ENCODE data around the gene HAPLN2.
"Not testable (repeated sequence)": the region's sequence is repeated elsewhere in the genome, so short reads cannot be mapped to it uniquely, and the experiment has no call there.

The HAPLN2 gene

GRCh38 chr1:156623946-156624813 lies 5.0 kb downstream of the HAPLN2 start:
- DNase-seq: peak in 1 of 4 experiments; percentile 16

DNA sequence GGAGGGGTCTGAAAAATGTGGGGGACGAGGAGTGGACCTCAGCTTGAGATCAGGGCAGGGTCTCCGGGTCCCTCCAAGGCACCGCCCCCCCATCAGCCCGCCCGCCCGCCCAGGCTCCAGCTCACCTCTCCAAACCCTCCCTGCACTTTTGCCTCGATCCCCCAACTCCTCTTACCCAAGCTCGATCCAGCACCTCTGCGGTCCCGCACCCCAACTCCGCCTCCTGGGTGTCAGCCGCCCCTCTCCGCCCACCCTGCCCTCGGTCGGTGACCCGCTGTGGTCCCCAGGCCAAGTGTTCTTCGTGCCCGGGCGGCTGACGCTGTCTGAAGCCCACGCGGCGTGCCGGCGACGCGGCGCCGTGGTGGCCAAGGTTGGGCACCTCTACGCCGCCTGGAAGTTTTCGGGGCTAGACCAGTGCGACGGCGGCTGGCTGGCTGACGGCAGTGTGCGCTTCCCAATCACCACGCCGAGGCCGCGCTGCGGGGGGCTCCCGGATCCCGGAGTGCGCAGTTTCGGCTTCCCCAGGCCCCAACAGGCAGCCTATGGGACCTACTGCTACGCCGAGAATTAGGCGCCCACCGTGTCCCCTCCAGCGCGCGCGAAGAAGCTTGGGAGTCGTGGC lies 5.7 kb downstream of the HAPLN2 start:
- DNase-seq: no peak

DNA sequence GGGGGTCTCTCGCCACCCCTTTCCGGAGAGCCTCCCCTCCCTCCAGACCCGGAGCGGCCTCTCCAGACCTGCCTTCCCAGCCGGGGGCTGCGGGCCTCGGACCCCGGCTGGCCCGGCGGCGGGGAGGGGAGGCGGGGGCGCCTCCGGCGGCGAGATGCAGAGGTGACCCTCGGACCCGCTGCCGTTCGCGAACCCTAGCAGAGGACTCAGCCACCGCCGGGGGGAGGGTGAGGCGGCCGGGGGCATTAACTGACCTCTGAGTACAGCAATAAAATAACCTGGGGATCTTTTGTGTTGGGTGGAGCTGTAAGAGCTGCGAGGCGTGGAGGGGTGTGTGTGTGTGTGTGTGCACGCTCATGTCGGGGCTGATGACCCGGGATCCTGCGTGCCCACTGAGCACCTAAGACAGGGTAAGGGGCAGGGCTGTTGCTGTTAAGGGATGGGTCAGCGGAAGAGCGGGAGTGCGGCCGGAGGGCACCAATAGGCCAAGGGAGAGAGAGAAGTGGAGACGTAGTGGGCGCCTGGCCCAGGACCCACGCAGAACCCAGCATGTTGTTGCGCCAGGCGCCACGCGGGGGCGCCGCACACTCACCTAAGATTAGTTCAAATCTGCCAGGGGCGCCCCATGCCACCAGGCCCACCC lies 6.3 kb downstream of the HAPLN2 start:
- peak; percentile 31 to 72 (median 63) for DNase-seq

DNA sequence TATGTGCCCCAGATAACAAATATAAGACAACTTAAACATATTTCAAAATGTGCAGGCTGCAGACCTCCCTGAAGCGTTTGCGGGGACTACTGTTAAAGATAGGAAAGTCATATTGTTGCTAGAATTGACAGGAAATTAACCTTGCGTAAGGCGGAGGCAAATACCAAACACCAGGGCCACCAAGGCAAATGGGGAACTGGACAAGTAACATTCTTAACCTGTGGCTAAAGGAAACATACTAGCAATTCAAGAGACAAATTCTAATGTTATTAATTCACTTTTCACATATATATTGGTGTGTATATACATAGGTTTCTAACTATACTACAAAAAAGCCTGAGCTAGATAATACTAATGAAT lies 6.8 kb downstream of the HAPLN2 start:
- no peak for DNase-seq

- DNase-seq: no peak
Measured at GRCh38 chr1:156627313-156627880, 8.2 kb downstream of the HAPLN2 start.

DNA sequence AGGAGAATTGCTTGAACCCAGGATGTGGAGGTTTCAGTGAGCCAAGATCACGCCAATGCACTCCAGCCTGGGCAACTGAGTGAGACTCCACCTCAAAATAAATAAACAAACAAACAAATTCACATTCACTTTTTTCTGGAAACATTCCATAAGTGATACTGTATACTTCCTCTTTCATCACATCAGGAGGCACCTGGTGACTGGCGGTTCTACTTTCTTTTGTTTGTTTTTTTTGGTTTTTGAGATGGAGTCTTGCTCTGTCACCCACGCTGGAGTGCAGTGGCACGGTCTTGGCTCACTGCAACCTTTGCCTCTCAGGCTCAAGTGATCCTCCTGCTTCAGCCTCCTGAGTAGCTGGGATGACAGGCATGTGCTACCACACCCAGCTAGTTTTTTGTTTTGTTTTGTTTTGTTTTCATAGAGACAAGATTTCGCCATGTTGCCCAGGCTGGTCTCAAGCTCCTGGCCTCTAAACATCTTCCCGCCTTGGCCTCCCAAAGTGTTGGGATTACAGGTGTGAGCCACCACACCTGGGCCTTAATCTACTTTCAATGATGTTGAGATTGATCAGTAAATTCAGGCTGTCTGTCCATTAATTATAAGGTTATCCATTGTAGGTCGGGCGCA lies 10.7 kb downstream of the HAPLN2 start:
- DNase-seq: no peak

DNA sequence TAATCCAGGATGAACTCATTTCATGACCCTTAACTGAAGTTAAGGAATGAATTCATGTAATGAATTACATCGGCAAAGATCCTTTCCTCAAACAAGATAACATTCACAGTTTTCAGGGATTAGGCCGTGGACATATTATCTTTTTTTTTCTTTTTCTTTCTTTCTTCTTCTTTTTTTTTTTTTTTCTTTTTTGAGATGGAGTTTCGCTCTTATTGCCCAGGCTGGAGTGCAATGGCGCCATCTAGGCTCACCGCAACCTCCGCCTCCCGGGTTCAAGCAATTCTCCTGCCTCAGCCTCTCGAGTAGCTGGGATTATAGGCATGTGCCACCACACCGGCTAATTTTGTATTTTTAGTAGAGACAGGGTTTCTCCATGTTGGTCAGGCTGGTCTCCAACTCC lies 11.9 kb downstream of the HAPLN2 start:
- not testable (repeated sequence) for DNase-seq

DNA sequence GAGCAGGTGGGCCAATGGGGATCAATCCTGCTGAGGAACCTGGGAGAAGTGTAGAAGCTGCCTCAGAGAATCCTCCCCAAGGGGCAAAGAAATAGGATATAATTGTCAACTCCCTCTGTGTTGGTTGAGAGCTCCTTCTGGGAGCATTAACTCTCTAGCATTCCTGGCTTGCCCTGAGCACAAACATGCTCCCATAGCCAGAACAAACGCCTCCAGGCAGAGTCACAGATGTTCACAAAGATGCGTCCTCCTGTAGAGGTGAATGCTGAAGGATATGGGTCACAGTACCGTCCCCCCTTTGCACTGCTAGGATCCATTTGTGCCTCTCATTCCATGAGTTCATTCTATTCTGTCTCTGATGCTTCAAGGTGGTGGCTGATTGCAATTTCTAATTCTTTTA lies 13.1 kb downstream of the HAPLN2 start:
- no peak for DNase-seq

GRCh38 chr1:156638189-156638985 lies 19.2 kb downstream of the HAPLN2 start:
- DNase-seq: no peak

DNA sequence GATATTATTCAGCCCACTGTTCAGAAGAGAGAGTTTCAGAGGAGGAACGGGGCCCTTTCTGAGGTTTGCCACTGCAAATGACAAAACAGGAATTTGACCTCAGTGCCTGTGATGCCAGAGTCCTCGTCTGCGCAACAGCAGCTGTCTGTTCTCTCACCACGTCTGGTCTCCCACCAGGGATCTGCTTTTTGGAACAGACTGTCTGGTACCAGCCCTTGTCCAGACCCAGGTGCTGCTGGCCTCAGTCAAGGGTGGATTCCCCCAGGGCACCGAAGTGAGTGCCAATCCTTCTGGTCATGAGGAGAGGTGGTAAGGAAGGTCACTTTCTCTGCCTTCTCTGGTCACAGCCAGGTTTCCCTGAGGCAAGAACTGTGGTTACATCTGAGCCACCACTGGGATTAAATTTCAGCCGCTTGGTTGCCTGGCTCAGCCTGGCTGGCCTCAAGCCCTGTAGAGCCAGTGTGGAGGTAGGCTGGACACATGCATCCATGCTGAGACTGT lies 20.4 kb downstream of the HAPLN2 start:
- DNase-seq: no peak

DNA sequence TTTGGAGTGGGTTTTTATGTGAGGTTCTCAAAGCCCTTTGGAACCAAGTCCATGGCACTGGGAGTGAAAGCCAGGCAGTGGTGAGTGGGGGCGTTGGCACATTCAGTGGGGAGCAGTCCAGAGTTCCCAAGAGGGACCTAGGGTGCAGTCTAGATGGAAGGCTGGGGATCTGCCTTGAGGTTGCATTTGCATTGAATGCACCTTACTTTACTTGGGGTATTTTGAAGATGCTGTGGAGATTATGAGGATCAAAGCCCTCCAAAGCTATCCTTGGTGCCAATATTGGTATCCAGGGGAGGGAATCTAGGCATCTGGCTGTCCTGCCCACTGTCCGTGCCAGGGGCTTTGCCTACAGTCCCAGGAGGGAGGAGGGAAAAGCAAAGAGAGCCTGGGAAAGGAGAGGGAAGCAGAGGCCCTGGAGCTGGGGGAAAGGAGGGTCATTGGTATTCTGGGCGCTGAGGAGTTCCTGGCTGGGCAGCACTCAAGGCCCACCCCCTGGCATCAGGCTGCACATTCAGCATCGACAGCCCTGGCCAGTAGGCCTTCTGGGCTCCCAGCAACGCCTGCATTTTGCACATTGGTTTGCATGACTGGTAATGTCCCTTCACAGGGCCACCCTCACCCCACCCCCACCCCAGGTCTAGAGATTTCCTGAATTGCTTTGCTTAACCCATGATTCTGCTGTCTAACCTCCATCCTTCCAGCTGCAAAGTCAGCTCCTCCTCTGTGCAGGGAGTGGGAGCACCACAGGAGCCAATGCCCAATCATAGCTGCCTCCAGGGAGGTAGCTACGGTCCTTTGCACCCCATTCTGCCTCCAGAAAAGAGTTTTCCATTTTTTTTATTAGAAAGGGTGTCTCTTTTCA lies 21.9 kb downstream of the HAPLN2 start:
- DNase-seq: no peak

DNA sequence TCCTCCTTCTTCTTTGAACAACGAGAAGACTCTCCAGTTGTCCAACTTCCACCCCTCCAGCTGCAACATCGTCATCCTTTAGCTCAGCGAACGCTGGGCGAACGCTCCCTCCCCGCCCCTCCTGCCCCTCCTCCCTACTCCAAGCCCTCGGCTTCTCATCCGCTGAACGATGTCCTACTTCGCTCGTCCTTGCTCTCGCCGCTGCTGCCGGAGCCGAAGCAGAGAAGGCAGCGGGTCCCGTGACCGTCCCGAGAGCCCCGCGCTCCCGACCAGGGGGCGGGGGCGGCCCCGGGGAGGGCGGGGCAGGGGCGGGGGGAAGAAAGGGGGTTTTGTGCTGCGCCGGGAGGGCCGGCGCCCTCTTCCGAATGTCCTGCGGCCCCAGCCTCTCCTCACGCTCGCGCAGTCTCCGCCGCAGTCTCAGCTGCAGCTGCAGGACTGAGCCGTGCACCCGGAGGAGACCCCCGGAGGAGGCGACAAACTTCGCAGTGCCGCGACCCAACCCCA lies 22.6 kb downstream of the HAPLN2 start, which contains the start of gene BCAN:
TSS of gene BCAN (plus strand) at position 357 of the 504 bp plus-strand sequence. CDS start 3,938 bp downstream, outside the sequence.
- DNase-seq: no peak

GRCh38 chr1:156642265-156643048 lies 23.2 kb downstream of the HAPLN2 start:
- DNase-seq: no peak

DNA sequence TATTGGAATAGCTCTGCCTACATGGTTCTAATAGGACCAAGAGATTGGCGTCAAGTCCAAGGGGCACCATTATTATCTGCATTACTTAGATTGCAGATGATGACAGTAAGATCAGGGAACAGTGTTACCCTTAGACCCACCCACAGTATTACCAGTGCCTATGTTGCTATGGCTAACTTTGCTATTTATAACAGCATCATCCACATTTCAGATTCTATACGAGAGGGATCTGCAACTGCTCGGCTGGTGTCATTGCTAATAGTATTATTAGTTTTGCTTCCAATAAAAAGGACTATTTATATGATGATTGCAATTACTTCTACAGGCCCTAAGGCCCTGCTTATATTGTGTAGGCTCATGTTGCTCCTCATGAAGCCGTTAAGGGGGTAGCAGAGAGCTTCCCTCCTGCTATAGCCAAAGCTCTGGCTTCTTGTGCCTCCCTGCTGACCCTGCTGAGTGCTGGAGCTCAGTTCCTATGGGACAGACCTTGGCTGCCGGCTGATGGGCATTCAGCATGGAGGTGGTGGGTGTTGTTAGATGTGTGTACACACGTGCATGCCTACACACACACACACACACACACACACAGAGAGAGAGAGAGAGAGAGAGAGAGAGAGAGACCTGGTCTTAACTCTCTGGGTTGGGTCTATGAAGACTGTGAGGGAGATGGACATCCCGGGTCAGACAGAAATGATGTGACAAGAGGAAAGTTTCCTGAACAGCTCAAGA lies 24.0 kb downstream of the HAPLN2 start:
- no peak for DNase-seq

DNA sequence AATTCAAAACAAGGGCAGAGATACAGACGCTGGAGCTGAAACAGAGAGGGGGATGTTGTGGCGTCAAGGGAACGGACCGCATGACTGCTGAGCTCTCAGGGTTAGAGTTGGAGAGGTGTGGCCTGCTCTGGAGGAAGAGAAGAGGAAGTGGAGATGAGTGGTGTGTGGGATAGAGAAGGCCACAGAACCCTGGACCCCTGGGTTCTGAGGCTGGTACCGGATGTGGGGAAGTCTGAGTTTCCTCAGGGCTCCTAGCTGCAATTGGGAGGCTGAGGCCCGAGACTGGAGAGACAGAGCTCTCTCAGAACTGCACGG lies 24.5 kb downstream of the HAPLN2 start:
- DNase-seq: no peak

DNA sequence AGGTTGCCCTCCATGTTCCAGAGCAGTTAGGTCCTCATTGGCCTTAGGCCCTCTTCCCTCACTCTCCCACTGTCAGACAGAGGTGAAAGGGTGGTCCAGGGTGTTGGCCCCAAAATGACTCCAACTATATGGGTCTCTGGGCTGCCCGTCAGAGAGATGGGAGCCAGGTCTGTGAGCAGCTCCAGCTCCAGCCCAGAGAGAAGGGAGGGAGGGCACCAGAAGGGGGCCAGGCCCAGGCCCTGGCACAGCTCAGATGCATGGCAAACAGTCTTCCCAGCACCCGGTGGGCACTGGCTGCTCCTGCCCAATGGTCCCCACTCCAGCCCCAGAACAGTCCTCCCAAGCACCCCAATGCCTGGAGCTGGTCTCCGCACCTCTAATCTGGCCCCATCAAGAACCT lies 24.9 kb downstream of the HAPLN2 start:
- DNase-seq: no peak

DNA sequence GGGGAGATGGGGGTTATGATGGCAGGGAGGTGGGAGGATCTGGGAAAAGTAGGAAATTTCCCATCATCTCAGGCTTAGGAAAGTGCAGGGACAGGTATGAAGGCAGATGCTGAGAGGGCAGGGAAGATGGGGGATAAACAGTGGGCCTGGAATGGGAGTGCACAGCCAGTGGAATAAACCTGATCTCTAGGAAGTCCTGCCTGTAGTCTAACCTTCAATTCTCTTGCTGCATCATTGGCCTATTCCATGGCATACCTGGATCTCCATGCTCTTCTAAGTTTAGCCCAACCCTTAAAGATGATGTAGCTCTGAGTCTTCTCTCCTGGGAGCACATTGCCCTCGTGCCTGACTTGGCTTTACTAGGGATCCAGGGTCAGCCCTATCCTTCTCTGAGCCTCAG lies 25.4 kb downstream of the HAPLN2 start:
- no peak for DNase-seq

GRCh38 chr1:156645056-156645455 lies 25.8 kb downstream of the HAPLN2 start:
- DNase-seq: no peak

DNA sequence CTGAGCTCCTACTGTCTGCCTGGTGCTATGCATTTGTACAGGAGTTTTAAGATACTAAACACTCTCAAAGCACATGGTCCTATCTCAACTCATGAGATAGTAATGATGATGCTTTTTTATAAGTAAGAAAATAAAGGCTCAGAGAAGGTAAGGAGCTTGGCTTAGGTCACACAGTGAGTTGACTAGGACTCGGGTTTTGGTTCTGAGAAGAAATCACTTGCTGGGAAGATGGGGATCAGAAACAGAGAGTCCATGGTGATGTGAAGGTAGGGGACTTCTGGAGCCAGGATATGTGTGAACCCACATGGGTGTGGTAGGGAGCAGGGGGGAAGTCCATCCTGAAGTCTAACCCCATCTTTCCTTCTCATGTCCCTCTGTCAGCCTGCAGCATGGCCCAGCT lies 26.5 kb downstream of the HAPLN2 start:
- DNase-seq: no peak
